GM23338 (cell line): ENCODE results near the gene SMG6. TPM values are rescaled to one million over a fixed set of nuclear protein-coding genes. Genes with fewer than 3 reads are reported as not detected.

Experiments
- ATAC-seq: fragments of 200-7000 bp; cut with Tn5 transposase; 3 replicates; pipeline ENCODE4 v1.9.1; 2020
- DNase-seq: peaks from one replicate; pipeline ENCODE4 v3.0.0-alpha.2; 2015; ENCODE audit warnings: low spot score
- H2AFZ ChIP-seq: fragments of 200-600 bp; sonication (generic); 2 replicates; pipeline ENCODE4 v1.8.0; 2016; ENCODE audit warnings: antibody characterized with exemption, mild to moderate bottlenecking, moderate library complexity
- H3F3A ChIP-seq: fragments of 200-600 bp; sonication (generic); replicated peaks from 2 replicates; pipeline ENCODE4 v1.8.0; 2017; ENCODE audit warnings: antibody characterized with exemption, mixed run types, low read depth
- H3K27ac ChIP-seq: fragments of 200-600 bp; sonication (generic); 2 replicates; pipeline ENCODE4 v1.6.1; 2016; ENCODE audit warnings: low read depth
- H3K27me3 ChIP-seq: fragments of 200-600 bp; sonication (generic); 2 replicates; pipeline ENCODE4 v1.8.0; 2016; ENCODE audit warnings: mild to moderate bottlenecking, mixed run types, moderate library complexity; ENCODE audit not compliant: insufficient read depth
- H3K36me3 ChIP-seq: fragments of 200-600 bp; sonication (generic); 2 replicates; pipeline ENCODE4 v1.8.0; 2016; ENCODE audit warnings: mild to moderate bottlenecking; ENCODE audit not compliant: insufficient read depth
- H3K4me1 ChIP-seq: fragments of 200-600 bp; sonication (generic); 2 replicates; pipeline ENCODE4 v1.8.0; 2016; ENCODE audit warnings: mild to moderate bottlenecking, moderate library complexity; ENCODE audit not compliant: insufficient read depth
- H3K4me2 ChIP-seq: fragments of 200-600 bp; sonication (generic); 2 replicates; pipeline ENCODE4 v1.7.1; 2017; ENCODE audit warnings: mixed run types
- H3K4me3 ChIP-seq: fragments of 200-600 bp; sonication (generic); 2 replicates; pipeline ENCODE4 v1.6.1; 2016; ENCODE audit warnings: mixed run types
- H3K79me2 ChIP-seq: fragments of 200-600 bp; sonication (generic); replicated peaks from 2 replicates; pipeline ENCODE4 v1.8.0; 2017; ENCODE audit warnings: mild to moderate bottlenecking; ENCODE audit not compliant: insufficient read depth
- H3K9me2 ChIP-seq: fragments of 200-600 bp; sonication (generic); 2 replicates; pipeline ENCODE4 v1.8.0; 2017; ENCODE audit not compliant: insufficient read depth
- H4K20me1 ChIP-seq: fragments of 200-600 bp; sonication (generic); replicated peaks from 2 replicates; pipeline ENCODE4 v1.8.0; 2017; ENCODE audit warnings: mild to moderate bottlenecking; ENCODE audit not compliant: insufficient read depth
- H3K27ac Mint-ChIP-seq: 2 replicates; pipeline ENCODE4 v1.8.0; 2020; ENCODE audit warnings: inconsistent platforms, mild to moderate bottlenecking, moderate library complexity, mixed read lengths
- H3K27me3 Mint-ChIP-seq: 3 replicates; pipeline ENCODE4 v1.8.0; 2022; ENCODE audit warnings: low read depth, mild to moderate bottlenecking, moderate library complexity, mixed read lengths, inconsistent platforms; ENCODE audit not compliant: insufficient read depth, poor library complexity
- H3K36me3 Mint-ChIP-seq: 3 replicates; pipeline ENCODE4 v1.8.0; 2021; ENCODE audit warnings: low read depth, mild to moderate bottlenecking, inconsistent platforms, moderate library complexity, mixed read lengths
- H3K4me1 Mint-ChIP-seq: 3 replicates; pipeline ENCODE4 v1.8.0; 2020; ENCODE audit warnings: mild to moderate bottlenecking, inconsistent platforms, mixed read lengths
- H3K4me3 Mint-ChIP-seq: 3 replicates; pipeline ENCODE4 v1.8.0; 2021; ENCODE audit warnings: moderate library complexity, mild to moderate bottlenecking, inconsistent platforms, mixed read lengths
- H3K9me3 Mint-ChIP-seq: 3 replicates; pipeline ENCODE4 v1.8.0; 2020; ENCODE audit warnings: moderate library complexity, mild to moderate bottlenecking, inconsistent platforms, mixed read lengths
- CREB1 ChIP-seq: fragments of 250-450 bp; sonication (Bioruptor Pico); IDR thresholded peaks from 2 replicates; pipeline ENCODE4 v1.5.0; 2020; ENCODE audit warnings: low read depth, mild to moderate bottlenecking, moderate library complexity
- CTCF ChIP-seq, 2 experiments: fragments of 200-600 bp in 1 of 2; sonication (generic) in 1 of 2; conservative IDR thresholded peaks; 2 replicates each; pipeline versions ENCODE4 v1.5.1 to v1.6.1; 2016 to 2017; ENCODE audit warnings: antibody characterized with exemption in 2 of 2, low read depth in 2 of 2, mild to moderate bottlenecking in 2 of 2, moderate library complexity in 1 of 2
- EZH2 ChIP-seq: fragments of 200-600 bp; sonication (generic); IDR thresholded peaks from one replicate; pipeline ENCODE4 v1.8.0; 2017; ENCODE audit warnings: antibody characterized with exemption, mild to moderate bottlenecking, low read depth; ENCODE audit not compliant: unreplicated experiment
- EZH2phosphoT487 ChIP-seq: fragments of 200-600 bp; sonication (generic); IDR thresholded peaks from one replicate; pipeline ENCODE4 v1.8.1; 2018; ENCODE audit warnings: antibody characterized with exemption; ENCODE audit not compliant: unreplicated experiment
- JUNB ChIP-seq: IDR thresholded peaks from one replicate; pipeline ENCODE4 v1.6.1; 2016; ENCODE audit warnings: antibody characterized with exemption; ENCODE audit not compliant: unreplicated experiment
- NANOG ChIP-seq: IDR thresholded peaks from 2 replicates; pipeline ENCODE4 v1.6.1; 2016; ENCODE audit warnings: antibody characterized with exemption, borderline replicate concordance
- POLR2AphosphoS5 ChIP-seq: IDR thresholded peaks from 2 replicates; pipeline ENCODE4 v1.6.1; 2016; ENCODE audit warnings: antibody characterized with exemption, low read depth
- REST ChIP-seq: IDR thresholded peaks from one replicate; pipeline ENCODE4 v1.6.1; 2018; ENCODE audit warnings: antibody characterized with exemption; ENCODE audit not compliant: unreplicated experiment
- STAT1 ChIP-seq: IDR thresholded peaks from one replicate; pipeline ENCODE4 v1.6.1; 2016; ENCODE audit warnings: antibody characterized with exemption; ENCODE audit not compliant: unreplicated experiment
- ZNF114 ChIP-seq: fragments of 250-450 bp; sonication (Bioruptor Pico); IDR thresholded peaks from 2 replicates; pipeline ENCODE4 v1.5.0; 2020; ENCODE audit warnings: mild to moderate bottlenecking, moderate library complexity
- ZNF331 ChIP-seq: fragments of 250-450 bp; sonication (Bioruptor Pico); IDR thresholded peaks from 2 replicates; pipeline ENCODE4 v1.5.0; 2020; ENCODE audit warnings: low read depth, mild to moderate bottlenecking, moderate library complexity
- ZNF462 ChIP-seq: fragments of 250-450 bp; sonication (Bioruptor Pico); IDR thresholded peaks from 2 replicates; pipeline ENCODE4 v1.5.0; 2020; ENCODE audit warnings: mild to moderate bottlenecking, moderate library complexity
- polyA plus RNA-seq: library from polyadenylated mRNA; unstranded; fragments of >200 nt; fragmentation: Nextera tagmentation; extraction: Ambion mirVana; gene quantifications from 2 replicates; pipeline ENCODE4 v1.2.1, GENCODE V29; 2016
- total RNA-seq: library from RNA; depleted of rRNA; stranded (reverse); fragments of >200 nt; shearing (Covaris generic); gene quantifications from 2 replicates; pipeline ENCODE4 v1.2.3, GENCODE V29; 2014
- TF ChIP-seq, protein P1 (sequence below): IDR thresholded peaks from 2 replicates; pipeline ENCODE4 v1.6.1; 2016; ENCODE audit warnings: antibody characterized with exemption

Gene SMG6
- total and polyA plus RNA-seq, 2 experiments from 2014 or later = 10.4 to 43.1 TPM

DNA sequence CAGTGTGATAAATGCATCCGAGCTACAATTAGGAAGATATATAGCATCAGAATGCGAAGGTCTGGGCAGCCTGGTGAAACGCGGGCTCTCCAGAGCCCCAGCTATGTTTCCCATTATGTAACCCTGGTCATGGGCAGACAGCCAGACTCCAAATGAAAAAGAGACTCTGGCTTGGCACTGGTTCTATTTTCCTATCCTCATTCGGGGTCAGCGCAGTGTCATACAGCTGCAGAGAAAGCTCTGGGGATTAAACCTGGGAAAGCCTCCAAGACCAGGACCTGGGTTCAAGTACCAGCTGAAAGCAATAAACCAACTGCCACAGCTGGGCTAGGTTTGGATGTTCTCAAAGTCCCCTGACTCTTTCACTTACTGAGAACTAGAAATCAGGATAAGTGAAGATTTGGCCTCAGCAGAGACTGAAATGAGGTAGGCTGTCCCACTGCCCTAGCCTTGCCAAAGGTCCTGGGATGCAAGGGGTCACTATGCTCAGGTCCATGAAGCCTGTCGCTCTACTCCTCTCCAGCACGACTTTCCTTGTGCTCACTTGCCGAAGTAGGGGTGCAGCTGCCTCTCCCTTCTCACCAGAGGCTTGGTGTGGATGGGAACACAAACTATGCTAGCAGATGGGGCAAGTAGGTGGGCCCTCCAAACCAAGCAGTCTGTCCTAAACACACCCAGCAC is 123.8 kb downstream of the SMG6 start:
- DNase-seq = no peak
- Histone ChIP-seq H4K20me1 (peaks cover 8% of the 10 kb centered on the region), H3K4me3 (no peak overlapping the region), H2AFZ (no peak overlapping the region), H3K79me2 (no peaks in the 10 kb centered on the region), H3K4me2 (no peak overlapping the region), H3K9me2 (no peaks in the 10 kb centered on the region), H3K27me3 (no peaks in the 10 kb centered on the region), H3K4me1 (0 out of 2 replicates have a peak, but pooled peaks cover 8% of the 10 kb centered on the region), H3K36me3 (no peaks in the 10 kb centered on the region), H3F3A (no peaks in the 10 kb centered on the region), H3K27ac (no peak overlapping the region)
- no peak overlapping the region; the same call in 1 of the 2 replicates for H3K27ac Mint-ChIP-seq
- no peaks in the 10 kb centered on the region; the same call in 2 of the 3 replicates for H3K36me3 Mint-ChIP-seq
- no peaks in the 10 kb centered on the region for H3K9me3 Mint-ChIP-seq
- H3K4me1 Mint-ChIP-seq = peaks cover 20% of the 10 kb centered on the region
- H3K27me3 Mint-ChIP-seq = peaks cover 2% of the 10 kb centered on the region
- TF ChIP-seq CTCF (conservative IDR thresholded peaks at IDR 0.05; ENCODE audit: low read depth in 2 of 2) = no peak
- no peak for TF ChIP-seq ZNF114 (CRISPR knock-in tag)
- no peak for TF ChIP-seq JUNB
- TF ChIP-seq REST = no peak
- TF ChIP-seq ZNF462 = no peak
- TF ChIP-seq, protein P1, sequence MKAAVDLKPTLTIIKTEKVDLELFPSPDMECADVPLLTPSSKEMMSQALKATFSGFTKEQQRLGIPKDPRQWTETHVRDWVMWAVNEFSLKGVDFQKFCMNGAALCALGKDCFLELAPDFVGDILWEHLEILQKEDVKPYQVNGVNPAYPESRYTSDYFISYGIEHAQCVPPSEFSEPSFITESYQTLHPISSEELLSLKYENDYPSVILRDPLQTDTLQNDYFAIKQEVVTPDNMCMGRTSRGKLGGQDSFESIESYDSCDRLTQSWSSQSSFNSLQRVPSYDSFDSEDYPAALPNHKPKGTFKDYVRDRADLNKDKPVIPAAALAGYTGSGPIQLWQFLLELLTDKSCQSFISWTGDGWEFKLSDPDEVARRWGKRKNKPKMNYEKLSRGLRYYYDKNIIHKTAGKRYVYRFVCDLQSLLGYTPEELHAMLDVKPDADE = no peak
- TF ChIP-seq ZNF331 (CRISPR knock-in tag) = no peak
- TF ChIP-seq STAT1 = no peak
- TF ChIP-seq EZH2phosphoT487 = no peak
- TF ChIP-seq EZH2 = no peak
- no peak for TF ChIP-seq NANOG
- no peak for TF ChIP-seq POLR2AphosphoS5
- TF ChIP-seq CREB1 (CRISPR knock-in tag) = no peak
- ATAC-seq = no peak
- H3K4me3 Mint-ChIP-seq = no peak overlapping the region
